Measurements from ENCODE around the gene AHNAK.

AHNAK gene

GRCh38 chr11:62409831-62410230 lies 136.8 kb downstream of the AHNAK start:
- Histone ChIP-seq H3K27ac (ENCODE audit: insufficient read depth in 1 of 2, low read depth in 1 of 2, low read length in 2 of 2, poor library complexity in 1 of 2, severe bottlenecking in 2 of 2) (no peak overlapping the region), H3K36me3 (ENCODE audit: control insufficient read depth in 4 of 4, insufficient read depth in 4 of 4, low read length in 3 of 4) (no peaks in the 10 kb centered on the region), H3K4me1 (ENCODE audit: control extremely low read depth in 1 of 4, control insufficient read depth in 4 of 4, insufficient read depth in 4 of 4, low read length in 3 of 4) (no peaks in the 10 kb centered on the region), H3K9me3 (ENCODE audit: control extremely low read depth in 1 of 5, control insufficient read depth in 4 of 5, insufficient read depth in 2 of 5, low read depth in 1 of 5, low read length in 4 of 5) (no peaks in the 10 kb centered on the region), H3K27me3 (replicated peaks in 2 of 5; ENCODE audit: control insufficient read depth in 4 of 5, insufficient read depth in 5 of 5, low read length in 4 of 5) (no peaks in the 10 kb centered on the region), H3K4me3 (ENCODE audit: control insufficient read depth in 1 of 7, extremely low read depth in 1 of 7, insufficient read depth in 4 of 7, low read depth in 2 of 7, low read length in 6 of 7) (no peak overlapping the region)
- DNase-seq = no peak
- POLR2A ChIA-PET = no interaction called here
- 96% methylated on average over 8 of the region's 8 CpGs for WGBS (ENCODE audit: insufficient coverage)
- CTCF ChIA-PET = interaction anchor here (1.2 to 2.6 kb wide), 5 partner anchors 10 to 148 kb away, joined by 4 to 12 read pairs (median 4); no protein-coding TSS in a partner anchor

- Histone ChIP-seq H3K27me3 (replicated peaks in 2 of 5; ENCODE audit: control insufficient read depth in 4 of 5, insufficient read depth in 5 of 5, low read length in 4 of 5) (no peaks in the 10 kb centered on the region), H3K27ac (ENCODE audit: insufficient read depth in 1 of 2, low read depth in 1 of 2, low read length in 2 of 2, poor library complexity in 1 of 2, severe bottlenecking in 2 of 2) (no peak overlapping the region), H3K36me3 (ENCODE audit: control insufficient read depth in 4 of 4, insufficient read depth in 4 of 4, low read length in 3 of 4) (no peaks in the 10 kb centered on the region), H3K4me3 (ENCODE audit: control insufficient read depth in 1 of 7, extremely low read depth in 1 of 7, insufficient read depth in 4 of 7, low read depth in 2 of 7, low read length in 6 of 7) (no peak overlapping the region), H3K9me3 (ENCODE audit: control extremely low read depth in 1 of 5, control insufficient read depth in 4 of 5, insufficient read depth in 2 of 5, low read depth in 1 of 5, low read length in 4 of 5) (no peaks in the 10 kb centered on the region), H3K4me1 (ENCODE audit: control extremely low read depth in 1 of 4, control insufficient read depth in 4 of 4, insufficient read depth in 4 of 4, low read length in 3 of 4) (peaks cover 0 to 18% (median 12%) of the 10 kb centered on the region in 4 experiments)
- no peak for DNase-seq
- WGBS (ENCODE audit: insufficient coverage) = 100% methylated on average over 4 of the region's 4 CpGs
- POLR2A ChIA-PET = no interaction called here
- CTCF ChIA-PET = interaction anchor here (0.9 to 1.6 kb wide), 5 partner anchors 11 to 161 kb away, joined by 3 to 4 read pairs (median 3); no protein-coding TSS in a partner anchor
These were observed 140.6 kb downstream of the AHNAK start for GRCh38 chr11:62406034-62406433.

GRCh38 chr11:62404901-62405300 lies 141.7 kb downstream of the AHNAK start:
- Histone ChIP-seq H3K4me3 (ENCODE audit: control insufficient read depth in 1 of 7, extremely low read depth in 1 of 7, insufficient read depth in 4 of 7, low read depth in 2 of 7, low read length in 6 of 7) (no peak overlapping the region), H3K27me3 (replicated peaks in 2 of 5; ENCODE audit: control insufficient read depth in 4 of 5, insufficient read depth in 5 of 5, low read length in 4 of 5) (no peaks in the 10 kb centered on the region), H3K27ac (ENCODE audit: insufficient read depth in 1 of 2, low read depth in 1 of 2, low read length in 2 of 2, poor library complexity in 1 of 2, severe bottlenecking in 2 of 2) (no peak overlapping the region), H3K4me1 (ENCODE audit: control extremely low read depth in 1 of 4, control insufficient read depth in 4 of 4, insufficient read depth in 4 of 4, low read length in 3 of 4) (peaks cover 0 to 25% (median 13%) of the 10 kb centered on the region in 4 experiments), H3K36me3 (ENCODE audit: control insufficient read depth in 4 of 4, insufficient read depth in 4 of 4, low read length in 3 of 4) (no peaks in the 10 kb centered on the region), H3K9me3 (ENCODE audit: control extremely low read depth in 1 of 5, control insufficient read depth in 4 of 5, insufficient read depth in 2 of 5, low read depth in 1 of 5, low read length in 4 of 5) (no peaks in the 10 kb centered on the region)
- ChIA-PET CTCF (interaction anchor here (1.6 kb wide), 1 partner anchor 18 kb away, joined by 4 read pairs; no protein-coding TSS in a partner anchor), POLR2A (no interaction called here)
- WGBS (ENCODE audit: insufficient coverage) = 88% methylated on average over 5 of the region's 5 CpGs
- no peak for DNase-seq

GRCh38 chr11:62404435-62404834 lies 142.2 kb downstream of the AHNAK start:
- Histone ChIP-seq H3K4me1 (ENCODE audit: control extremely low read depth in 1 of 4, control insufficient read depth in 4 of 4, insufficient read depth in 4 of 4, low read length in 3 of 4) (peaks cover 0 to 29% (median 16%) of the 10 kb centered on the region in 4 experiments), H3K9me3 (ENCODE audit: control extremely low read depth in 1 of 5, control insufficient read depth in 4 of 5, insufficient read depth in 2 of 5, low read depth in 1 of 5, low read length in 4 of 5) (no peaks in the 10 kb centered on the region), H3K4me3 (ENCODE audit: control insufficient read depth in 1 of 7, extremely low read depth in 1 of 7, insufficient read depth in 4 of 7, low read depth in 2 of 7, low read length in 6 of 7) (no peak overlapping the region), H3K36me3 (ENCODE audit: control insufficient read depth in 4 of 4, insufficient read depth in 4 of 4, low read length in 3 of 4) (no peaks in the 10 kb centered on the region), H3K27me3 (replicated peaks in 2 of 5; ENCODE audit: control insufficient read depth in 4 of 5, insufficient read depth in 5 of 5, low read length in 4 of 5) (no peaks in the 10 kb centered on the region), H3K27ac (ENCODE audit: insufficient read depth in 1 of 2, low read depth in 1 of 2, low read length in 2 of 2, poor library complexity in 1 of 2, severe bottlenecking in 2 of 2) (no peak overlapping the region)
- CTCF ChIA-PET = interaction anchor here (1.0 to 1.3 kb wide), 3 partner anchors 10 to 20 kb away, joined by 5 read pairs; no protein-coding TSS in a partner anchor
- 92% methylated on average over 4 of the region's 6 CpGs for WGBS (ENCODE audit: insufficient coverage)
- no peak for DNase-seq
- POLR2A ChIA-PET = no interaction called here

- WGBS (ENCODE audit: insufficient coverage) = 90% methylated on average over 6 of the region's 12 CpGs
- Histone ChIP-seq H3K36me3 (ENCODE audit: control insufficient read depth in 4 of 4, insufficient read depth in 4 of 4, low read length in 3 of 4) (no peaks in the 10 kb centered on the region), H3K9me3 (ENCODE audit: control extremely low read depth in 1 of 5, control insufficient read depth in 4 of 5, insufficient read depth in 2 of 5, low read depth in 1 of 5, low read length in 4 of 5) (no peaks in the 10 kb centered on the region), H3K4me1 (ENCODE audit: control extremely low read depth in 1 of 4, control insufficient read depth in 4 of 4, insufficient read depth in 4 of 4, low read length in 3 of 4) (peaks cover 0 to 42% (median 28%) of the 10 kb centered on the region in 4 experiments), H3K4me3 (ENCODE audit: control insufficient read depth in 1 of 7, extremely low read depth in 1 of 7, insufficient read depth in 4 of 7, low read depth in 2 of 7, low read length in 6 of 7) (no peak overlapping the region), H3K27ac (ENCODE audit: insufficient read depth in 1 of 2, low read depth in 1 of 2, low read length in 2 of 2, poor library complexity in 1 of 2, severe bottlenecking in 2 of 2) (no peak overlapping the region), H3K27me3 (replicated peaks in 2 of 5; ENCODE audit: control insufficient read depth in 4 of 5, insufficient read depth in 5 of 5, low read length in 4 of 5) (no peaks in the 10 kb centered on the region)
- ChIA-PET POLR2A (no interaction called here), CTCF (interaction anchor here (1.0 to 2.4 kb wide), 7 partner anchors 9 to 158 kb away, joined by 4 to 12 read pairs (median 5); no protein-coding TSS in a partner anchor)
- DNase-seq = no peak
These were observed 143.5 kb downstream of the AHNAK start for GRCh38 chr11:62402960-62403730.

- H3K27ac ChIP-seq (ENCODE audit: insufficient read depth in 1 of 2, low read depth in 1 of 2, low read length in 2 of 2, poor library complexity in 1 of 2, severe bottlenecking in 2 of 2) = no peak overlapping the region
- WGBS (ENCODE audit: insufficient coverage) = 8% methylated on average over 12 of the region's 15 CpGs
- no peaks in the 10 kb centered on the region for H3K9me3 ChIP-seq (ENCODE audit: control extremely low read depth in 1 of 5, control insufficient read depth in 4 of 5, insufficient read depth in 2 of 5, low read depth in 1 of 5, low read length in 4 of 5)
- H3K4me3 ChIP-seq (ENCODE audit: control insufficient read depth in 1 of 7, extremely low read depth in 1 of 7, insufficient read depth in 4 of 7, low read depth in 2 of 7, low read length in 6 of 7) = peak overlapping the region in 3 of 7 experiments; percentile 33 to 57 (median 41)
- no peaks in the 10 kb centered on the region for H3K27me3 ChIP-seq (replicated peaks in 2 of 5; ENCODE audit: control insufficient read depth in 4 of 5, insufficient read depth in 5 of 5, low read length in 4 of 5)
- peaks cover 0 to 50% (median 33%) of the 10 kb centered on the region in 4 experiments for H3K4me1 ChIP-seq (ENCODE audit: control extremely low read depth in 1 of 4, control insufficient read depth in 4 of 4, insufficient read depth in 4 of 4, low read length in 3 of 4)
- no peaks in the 10 kb centered on the region for H3K36me3 ChIP-seq (ENCODE audit: control insufficient read depth in 4 of 4, insufficient read depth in 4 of 4, low read length in 3 of 4)
- ChIA-PET POLR2A (no interaction called here), CTCF (interaction anchor here (0.9 to 2.4 kb wide), 7 partner anchors 10 to 159 kb away, joined by 3 to 12 read pairs (median 7); no protein-coding TSS in a partner anchor)
- peak in 2 of 3 donors; percentile 24 to 50 for DNase-seq
These were observed 144.2 kb downstream of the AHNAK start for GRCh38 chr11:62402226-62402959.

All from common myeloid progenitor, CD34-positive (primary cell).